Transverse colon (tissue), 4 donors: ENCODE measurements around the gene OR6X1. TPM values are rescaled to one million over a fixed set of nuclear protein-coding genes. Genes with fewer than 3 reads are reported as not detected.

ENCODE experiments used
- DNase-seq: peaks from one replicate; pipeline ENCODE4 v3.0.0-alpha.2; 2019
- H3K27ac ChIP-seq, 4 donors: fragments of 200-600 bp; sonication (generic); 2 replicates each; pipeline ENCODE4 v1.5.1; 2016 to 2018; ENCODE audit warnings: inconsistent platforms in 4 of 4
- H3K27me3 ChIP-seq: fragments of 200-600 bp; sonication (generic); 2 replicates; pipeline ENCODE4 v1.5.1; 2017; ENCODE audit warnings: inconsistent platforms
- H3K36me3 ChIP-seq, 4 donors: fragments of 200-600 bp; sonication (generic); 2 replicates each; pipeline ENCODE4 v1.5.1; 2017 to 2019; ENCODE audit warnings: inconsistent platforms in 4 of 4
- H3K4me1 ChIP-seq, 4 donors: fragments of 200-600 bp; sonication (generic); 2 replicates each; pipeline ENCODE4 v1.5.1; 2017 to 2020; ENCODE audit warnings: inconsistent platforms in 4 of 4
- H3K4me3 ChIP-seq, 4 donors: fragments of 200-600 bp; sonication (generic); 1 replicate in 1 of 4; 2 replicates in 3 of 4; pipeline versions ENCODE4 v1.5.1 to v1.6.1; 2017 to 2019; ENCODE audit warnings: inconsistent platforms in 4 of 4
- H3K9me3 ChIP-seq, 2 donors: fragments of 200-600 bp; sonication (generic); 2 replicates each; pipeline ENCODE4 v1.5.1; 2017 to 2019; ENCODE audit warnings: inconsistent platforms in 2 of 2
- EP300 ChIP-seq: sonication (generic); formaldehyde crosslinking; IDR thresholded peaks from one replicate; pipeline ENCODE4 v1.6.1; 2017; ENCODE audit warnings: antibody characterized with exemption, low read depth
- POLR2A ChIP-seq: fragments of 450-650 bp; IDR thresholded peaks from one replicate; pipeline ENCODE4 v1.6.1; 2016; ENCODE audit warnings: antibody characterized with exemption, mild to moderate bottlenecking, moderate library complexity
- POLR2AphosphoS5 ChIP-seq, 3 donors: sonication (generic); formaldehyde crosslinking; IDR thresholded peaks; one replicate each; pipeline ENCODE4 v1.6.1; 2016; ENCODE audit warnings: antibody characterized with exemption in 3 of 3
- WGBS, 2 donors: methylation state at CpG; one replicate each; pipeline ENCODE4 v1.1.5; 2018; ENCODE audit warnings: low coverage in 1 of 2; 5-methylcytosine and 5-hydroxymethylcytosine counted together
- in situ Hi-C, 4 donors: fragments of 200-750 bp; cut with MboI; loops; one replicate each; pipeline versions ENCODE4 v1.15.0 to v1.15.1; 2017; ENCODE audit warnings: low sequenced_read_pairs in 3 of 4, low pct_ligation_motif_present in 1 of 4, low pct_unique_long_range_greater_than_20kb in 1 of 4
- intact Hi-C: fragments of 100-400 bp; cut with DNase I; formaldehyde crosslinking; loops from one replicate; pipeline ENCODE4 v1.15.1; 2023; ENCODE audit warnings: low total_unique reads
- small RNA-seq, 4 donors: library from RNA; depleted of rRNA; stranded (forward); fragments of <200 nt; gene quantifications; one replicate each; pipeline ENCODE3, GENCODE V24; 2016
- total RNA-seq, 4 donors: library from RNA; depleted of rRNA; stranded (reverse); fragments of >200 nt; gene quantifications; one replicate each; pipeline ENCODE4 v1.1.0, GENCODE V29; 2016
- TF ChIP-seq, protein P1 (sequence below), 5 experiments: fragments of 200-600 bp in 3 of 5; fragments of 450-650 bp in 2 of 5; sonication (generic) in 3 of 5; IDR thresholded peaks; 1 replicate in 2 of 5; 2 replicates in 3 of 5; pipeline ENCODE4 v1.5.1; 2016 to 2017; ENCODE audit warnings: antibody characterized with exemption in 5 of 5, inconsistent platforms in 3 of 5, mild to moderate bottlenecking in 2 of 5, moderate library complexity in 1 of 5

Gene OR6X1
- total RNA-seq, 4 donors from 2014 or later, result 0.68 TPM; not detected in 3

DNA sequence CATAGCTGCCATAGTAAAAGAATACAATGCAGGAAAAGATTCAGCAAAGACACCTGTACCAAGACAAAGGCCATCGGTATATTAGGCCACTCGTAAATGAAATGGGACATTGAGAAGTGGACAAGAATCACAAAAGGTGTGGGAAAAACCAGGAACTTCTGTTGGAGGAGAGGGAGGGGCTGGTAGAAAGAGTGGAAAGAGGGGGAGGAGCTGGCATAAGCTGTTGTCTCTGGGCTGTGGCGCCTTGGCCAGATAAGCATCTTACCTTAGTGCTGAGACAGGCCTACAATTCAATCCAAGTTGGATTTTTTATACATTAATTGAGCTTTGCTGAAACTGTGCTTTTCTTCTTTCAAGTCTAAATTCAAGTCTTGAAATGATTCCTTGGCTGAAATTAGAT lies 50.0 kb downstream of the OR6X1 start:
- H3K36me3 ChIP-seq, result no peaks in the 10 kb centered on the region
- no peak overlapping the region for H3K4me3 ChIP-seq
- intact Hi-C loops (no loop called here), in situ Hi-C loops (loop anchor here in 1 of 4 donors (10.0 kb wide), 1 partner anchor 130 kb away; no protein-coding TSS in a partner anchor)
- TF ChIP-seq POLR2A, result no peak
- no peak for TF ChIP-seq POLR2AphosphoS5 (IDR thresholded peaks at IDR 0.05)
- TF ChIP-seq EP300, result no peak
- TF ChIP-seq, protein P1, sequence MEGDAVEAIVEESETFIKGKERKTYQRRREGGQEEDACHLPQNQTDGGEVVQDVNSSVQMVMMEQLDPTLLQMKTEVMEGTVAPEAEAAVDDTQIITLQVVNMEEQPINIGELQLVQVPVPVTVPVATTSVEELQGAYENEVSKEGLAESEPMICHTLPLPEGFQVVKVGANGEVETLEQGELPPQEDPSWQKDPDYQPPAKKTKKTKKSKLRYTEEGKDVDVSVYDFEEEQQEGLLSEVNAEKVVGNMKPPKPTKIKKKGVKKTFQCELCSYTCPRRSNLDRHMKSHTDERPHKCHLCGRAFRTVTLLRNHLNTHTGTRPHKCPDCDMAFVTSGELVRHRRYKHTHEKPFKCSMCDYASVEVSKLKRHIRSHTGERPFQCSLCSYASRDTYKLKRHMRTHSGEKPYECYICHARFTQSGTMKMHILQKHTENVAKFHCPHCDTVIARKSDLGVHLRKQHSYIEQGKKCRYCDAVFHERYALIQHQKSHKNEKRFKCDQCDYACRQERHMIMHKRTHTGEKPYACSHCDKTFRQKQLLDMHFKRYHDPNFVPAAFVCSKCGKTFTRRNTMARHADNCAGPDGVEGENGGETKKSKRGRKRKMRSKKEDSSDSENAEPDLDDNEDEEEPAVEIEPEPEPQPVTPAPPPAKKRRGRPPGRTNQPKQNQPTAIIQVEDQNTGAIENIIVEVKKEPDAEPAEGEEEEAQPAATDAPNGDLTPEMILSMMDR (IDR thresholded peaks at IDR 0.05), result no peak
- peaks cover 5% of the 10 kb centered on the region for H3K27me3 ChIP-seq
- no peak overlapping the region for H3K27ac ChIP-seq
- 83 to 94% methylated on average over 3 of the region's 3 CpGs for WGBS, 2 donors
- no peak for DNase-seq
- H3K9me3 ChIP-seq, result no peaks in the 10 kb centered on the region
- H3K4me1 ChIP-seq, result no peaks in the 10 kb centered on the region

Small RNA genes within 50 kb of the gene (small RNA-seq; reads per million reads assigned to genes)
- gene RNU1-21P, result 0 reads per million in 4 donors

Other genes with a start within 250 kb of the OR6X1 start
- 1 to 10 TPM in 1 of 4 donors, under 1 TPM in 3; 0.20 to 1.1 (median 0.58) TPM for gene SCN3B, start 99.9 kb downstream of the OR6X1 start, total RNA-seq
- 1 to 10 TPM; 4.4 to 7.8 (median 6.2) TPM for gene ZNF202, start 12.9 kb downstream of the OR6X1 start, total RNA-seq
- not detected for gene OR6M1, start 51.8 kb upstream of the OR6X1 start, total RNA-seq
- not detected for gene TMEM225, start 131.2 kb upstream of the OR6X1 start, total RNA-seq
- 1 to 10 TPM in 2 of 4 donors, under 1 TPM in 1, not detected in 1; 0.82 to 1.7 (median 1.6) TPM for gene OR8D4, start 147.6 kb upstream of the OR6X1 start, total RNA-seq
- gene OR4D5, start 185.1 kb upstream of the OR6X1 start, total RNA-seq, result under 1 TPM in 2 of 4 donors, not detected in 2; 0.41 to 0.95 TPM
- gene OR6T1, start 189.3 kb upstream of the OR6X1 start, total RNA-seq, result not detected
- not detected for gene OR10S1, start 223.3 kb upstream of the OR6X1 start, total RNA-seq
- gene OR10G6, start 240.6 kb upstream of the OR6X1 start, total RNA-seq, result not detected